GM20000 (cell line): ENCODE measurements around the gene PRKCB.
"Not testable (repeated sequence)": the region's sequence is repeated elsewhere in the genome, so short reads cannot be mapped to it uniquely, and the experiment has no call there.

Experiments used
- DNase-seq: peaks from one replicate; pipeline ENCODE4 v3.0.0; 2012; ENCODE audit warnings: low spot score
- CTCF ChIP-seq: IDR thresholded peaks from 2 replicates; pipeline ENCODE4 v1.5.1; 2012; ENCODE audit warnings: mild to moderate bottlenecking, control low read depth; ENCODE audit errors: extremely low read depth, missing control alignments

The PRKCB gene

GRCh38 chr16:23930791-23931190 is 95.0 kb downstream of the PRKCB start:
- no peak for DNase-seq
- no peak for TF ChIP-seq CTCF

- no peak for TF ChIP-seq CTCF
- no peak for DNase-seq
Observed at GRCh38 chr16:23931199-23931598, 95.4 kb downstream of the PRKCB start.

GRCh38 chr16:23933650-23934049 is 97.9 kb downstream of the PRKCB start:
- not testable (repeated sequence) for DNase-seq

GRCh38 chr16:23934610-23935236 is 98.9 kb downstream of the PRKCB start:
- no peak for DNase-seq

GRCh38 chr16:23940111-23940510 is 104.3 kb downstream of the PRKCB start:
- no peak for DNase-seq
- no peak for TF ChIP-seq CTCF

More at GRCh38 chr16:23934610-23935236, 98.9 kb downstream of the PRKCB start:
- TF ChIP-seq CTCF: no peak

GRCh38 chr16:23941025-23941424 is 105.2 kb downstream of the PRKCB start:
- no peak for TF ChIP-seq CTCF
- no peak for DNase-seq

GRCh38 chr16:23941963-23942564 is 106.3 kb downstream of the PRKCB start:
- no peak for DNase-seq
- no peak for TF ChIP-seq CTCF

GRCh38 chr16:23943604-23944003 is 107.8 kb downstream of the PRKCB start:
- DNase-seq: no peak
- TF ChIP-seq CTCF: no peak
